DOHH2 (cell line): ENCODE data around the gene KCNK6.

ENCODE experiments used
- H3F3A ChIP-seq: fragments of 200-600 bp; sonication (generic), shearing (Covaris generic); 2 replicates; pipeline ENCODE4 v1.6.0; 2016; ENCODE audit warnings: antibody characterized with exemption, mild to moderate bottlenecking; ENCODE audit not compliant: control insufficient read depth, insufficient read depth
- H3K27ac ChIP-seq: fragments of 200-600 bp; sonication (generic); 2 replicates; pipeline ENCODE4 v1.5.1; 2014; ENCODE audit warnings: low read depth, mild to moderate bottlenecking, low read length, moderate library complexity
- H3K27me3 ChIP-seq: fragments of 200-600 bp; sonication (generic); 2 replicates; pipeline ENCODE4 v1.6.1; 2014; ENCODE audit warnings: mild to moderate bottlenecking, low read length, mixed read lengths; ENCODE audit not compliant: control insufficient read depth
- H3K36me3 ChIP-seq: fragments of 200-600 bp; sonication (generic); 2 replicates; pipeline ENCODE4 v1.6.1; 2014; ENCODE audit warnings: mild to moderate bottlenecking, low read length, moderate library complexity, mixed read lengths; ENCODE audit not compliant: control insufficient read depth
- H3K4me1 ChIP-seq: fragments of 200-600 bp; sonication (generic); 2 replicates; pipeline ENCODE4 v1.6.1; 2014; ENCODE audit warnings: mild to moderate bottlenecking, low read length, mixed read lengths; ENCODE audit not compliant: control insufficient read depth
- H3K4me2 ChIP-seq: fragments of 200-600 bp; sonication (generic); 2 replicates; pipeline ENCODE4 v1.6.0; 2014; ENCODE audit warnings: mild to moderate bottlenecking, low read length, moderate library complexity
- H3K4me3 ChIP-seq: fragments of 200-600 bp; sonication (generic); 2 replicates; pipeline ENCODE4 v1.5.1; 2014; ENCODE audit warnings: mild to moderate bottlenecking, low read length, mixed read lengths
- H3K79me2 ChIP-seq: fragments of 200-600 bp; sonication (generic); 2 replicates; pipeline ENCODE4 v1.6.1; 2014; ENCODE audit warnings: mild to moderate bottlenecking, low read length, mixed read lengths; ENCODE audit not compliant: control insufficient read depth
- H3K9me2 ChIP-seq: fragments of 200-600 bp; sonication (generic); replicated peaks from 2 replicates; pipeline ENCODE4 v1.6.1; 2014; ENCODE audit warnings: mild to moderate bottlenecking, low read length, mixed read lengths; ENCODE audit not compliant: control insufficient read depth
- H3K9me3 ChIP-seq: fragments of 200-600 bp; sonication (generic); 2 replicates; pipeline ENCODE4 v1.6.1; 2014; ENCODE audit warnings: antibody characterized with exemption, low read length, mixed read lengths; ENCODE audit not compliant: control insufficient read depth, insufficient read depth
- H4K20me1 ChIP-seq: fragments of 200-600 bp; sonication (generic); 2 replicates; pipeline ENCODE4 v1.6.0; 2014; ENCODE audit warnings: low read depth, mild to moderate bottlenecking, antibody characterized with exemption, low read length, moderate library complexity; ENCODE audit not compliant: control insufficient read depth, insufficient read depth
- EZH2phosphoT487 ChIP-seq: fragments of 200-600 bp; sonication (generic); IDR thresholded peaks from 2 replicates; pipeline ENCODE4 v1.6.1; 2017; ENCODE audit warnings: borderline replicate concordance, mild to moderate bottlenecking, antibody characterized with exemption, low read length, moderate library complexity, mixed read lengths
- TF ChIP-seq, protein P1 (sequence below): fragments of 200-600 bp; sonication (generic); IDR thresholded peaks from one replicate; pipeline ENCODE4 v1.5.1; 2014; ENCODE audit warnings: antibody characterized with exemption, mild to moderate bottlenecking, low read depth, low read length; ENCODE audit not compliant: poor library complexity, severe bottlenecking

KCNK6 gene

DNA sequence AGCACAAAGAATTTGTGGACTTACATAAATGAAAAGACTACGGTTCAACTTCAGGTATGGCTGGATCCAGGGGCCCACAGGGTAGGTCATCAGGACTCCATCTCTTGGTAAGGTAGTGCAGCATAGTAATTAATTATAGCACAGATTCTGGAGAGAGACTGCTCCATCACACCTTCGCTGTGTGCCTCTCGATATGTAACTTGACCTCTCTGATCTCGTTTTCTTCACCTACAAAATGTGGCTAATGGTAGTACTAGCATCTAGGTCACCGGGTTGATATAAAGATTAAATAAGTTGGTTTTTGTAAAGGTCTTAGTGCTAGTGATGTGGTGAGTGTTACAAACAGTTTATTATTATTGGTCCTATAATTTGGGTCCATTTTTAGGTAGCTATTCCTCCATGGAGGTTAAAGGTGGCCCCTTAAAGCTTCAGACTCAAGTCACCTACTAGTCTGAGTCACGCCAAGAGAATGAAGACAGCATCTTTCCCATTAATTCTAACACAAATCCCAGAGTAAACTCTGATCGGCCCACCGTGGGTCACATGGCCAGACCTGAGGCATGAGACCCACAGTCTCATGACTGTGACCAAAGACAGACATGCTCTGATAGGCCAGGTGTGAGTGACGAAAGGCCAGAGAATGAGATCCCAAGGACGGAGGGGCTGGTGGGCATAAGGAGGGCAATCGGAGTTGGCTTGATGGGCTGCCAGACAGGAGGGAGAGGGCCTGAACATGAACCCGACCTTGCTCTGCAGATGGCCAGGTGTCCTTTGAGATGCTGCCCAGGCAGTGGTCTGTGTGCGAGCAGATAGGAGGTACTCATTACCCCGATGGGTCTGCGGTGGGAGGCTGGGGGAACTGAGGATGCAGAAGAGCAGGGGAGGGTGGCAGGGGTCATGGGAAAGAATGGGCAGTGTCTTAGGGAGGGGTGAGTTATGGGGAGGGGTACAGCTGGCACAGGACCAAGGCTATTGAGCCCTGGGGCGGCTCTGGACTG lies 36.4 kb downstream of the KCNK6 start:
- Histone ChIP-seq H3K79me2 (no peaks in the 10 kb centered on the region), H3K36me3 (no peaks in the 10 kb centered on the region), H3F3A (no peaks in the 10 kb centered on the region), H3K27ac (no peak overlapping the region), H3K9me3 (no peaks in the 10 kb centered on the region), H3K4me1 (no peaks in the 10 kb centered on the region), H4K20me1 (no peaks in the 10 kb centered on the region), H3K4me3 (no peak overlapping the region), H3K27me3 (peaks cover 42% of the 10 kb centered on the region), H3K4me2 (no peak overlapping the region), H3K9me2 (no peaks in the 10 kb centered on the region)
- TF ChIP-seq EZH2phosphoT487, result no peak
- TF ChIP-seq, protein P1, sequence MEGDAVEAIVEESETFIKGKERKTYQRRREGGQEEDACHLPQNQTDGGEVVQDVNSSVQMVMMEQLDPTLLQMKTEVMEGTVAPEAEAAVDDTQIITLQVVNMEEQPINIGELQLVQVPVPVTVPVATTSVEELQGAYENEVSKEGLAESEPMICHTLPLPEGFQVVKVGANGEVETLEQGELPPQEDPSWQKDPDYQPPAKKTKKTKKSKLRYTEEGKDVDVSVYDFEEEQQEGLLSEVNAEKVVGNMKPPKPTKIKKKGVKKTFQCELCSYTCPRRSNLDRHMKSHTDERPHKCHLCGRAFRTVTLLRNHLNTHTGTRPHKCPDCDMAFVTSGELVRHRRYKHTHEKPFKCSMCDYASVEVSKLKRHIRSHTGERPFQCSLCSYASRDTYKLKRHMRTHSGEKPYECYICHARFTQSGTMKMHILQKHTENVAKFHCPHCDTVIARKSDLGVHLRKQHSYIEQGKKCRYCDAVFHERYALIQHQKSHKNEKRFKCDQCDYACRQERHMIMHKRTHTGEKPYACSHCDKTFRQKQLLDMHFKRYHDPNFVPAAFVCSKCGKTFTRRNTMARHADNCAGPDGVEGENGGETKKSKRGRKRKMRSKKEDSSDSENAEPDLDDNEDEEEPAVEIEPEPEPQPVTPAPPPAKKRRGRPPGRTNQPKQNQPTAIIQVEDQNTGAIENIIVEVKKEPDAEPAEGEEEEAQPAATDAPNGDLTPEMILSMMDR, result no peak

DNA sequence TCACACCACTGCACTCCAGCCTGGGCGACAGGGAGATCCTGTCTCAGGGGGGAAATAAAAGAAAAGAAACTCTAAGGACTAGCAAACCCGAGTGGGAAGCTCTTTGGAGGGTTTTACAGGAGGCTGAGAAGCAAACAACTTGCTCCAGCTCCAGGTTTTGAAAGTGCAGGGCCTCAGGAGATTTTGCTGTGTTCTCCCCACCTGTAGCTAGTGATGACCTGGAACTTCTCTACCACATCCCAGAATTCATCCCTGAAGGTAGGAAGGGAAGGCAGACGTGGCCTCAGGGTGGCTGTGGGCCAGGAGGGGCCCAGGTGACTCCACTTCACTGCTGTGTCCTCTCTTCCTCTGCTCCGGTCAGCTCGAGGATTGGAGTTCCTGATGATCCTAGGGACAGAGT lies 38.4 kb downstream of the KCNK6 start:
- no peaks in the 10 kb centered on the region for H3K9me3 ChIP-seq
- no peaks in the 10 kb centered on the region for H3K9me2 ChIP-seq
- no peaks in the 10 kb centered on the region for H3K36me3 ChIP-seq
- H3K79me2 ChIP-seq, result no peaks in the 10 kb centered on the region
- TF ChIP-seq, protein P1, result no peak
- no peak for TF ChIP-seq EZH2phosphoT487
- peaks cover 16% of the 10 kb centered on the region for H3K4me1 ChIP-seq
- no peak overlapping the region for H3K4me3 ChIP-seq
- peaks cover 49% of the 10 kb centered on the region for H3K27me3 ChIP-seq
- no peaks in the 10 kb centered on the region for H3F3A ChIP-seq
- no peaks in the 10 kb centered on the region for H4K20me1 ChIP-seq
- no peak overlapping the region for H3K4me2 ChIP-seq
- H3K27ac ChIP-seq, result no peak overlapping the region

DNA sequence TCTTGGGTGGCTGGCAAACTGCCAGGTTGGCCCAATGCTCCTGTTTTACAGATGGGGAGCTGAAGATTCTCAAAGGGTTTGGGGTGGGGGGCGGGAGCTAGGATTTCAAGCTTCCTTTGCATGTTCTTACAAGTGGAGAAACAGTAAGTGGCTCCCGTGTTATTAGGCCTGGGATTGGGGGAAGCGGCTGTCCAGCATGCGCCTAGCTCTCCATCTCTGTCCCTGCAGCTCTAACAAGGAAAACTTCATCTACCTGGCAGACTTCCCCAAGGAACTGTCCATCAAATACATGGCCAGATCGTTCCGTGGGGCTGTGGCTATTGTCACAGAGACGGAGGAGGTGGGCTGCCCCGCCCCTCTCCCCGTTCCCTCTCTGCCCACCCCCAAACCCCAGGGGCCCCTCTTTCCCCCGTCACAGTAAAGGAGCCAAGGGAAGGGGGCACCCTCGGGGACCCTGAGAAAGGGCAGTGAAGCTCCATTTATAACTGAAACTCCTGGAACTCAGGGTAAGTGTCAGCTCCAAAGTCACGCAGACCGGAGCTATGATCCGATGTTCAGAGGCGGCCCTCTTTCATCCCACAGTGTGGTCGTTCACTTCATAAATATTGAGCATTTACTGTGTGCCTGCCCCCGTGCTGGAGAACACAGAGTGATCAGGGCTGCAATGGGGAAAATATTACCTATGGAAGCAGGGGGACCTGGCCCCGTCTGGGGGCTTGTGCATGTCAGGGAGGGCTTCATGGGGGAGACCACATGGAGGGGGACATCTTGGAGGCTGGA lies 39.8 kb downstream of the KCNK6 start:
- Histone ChIP-seq H3K79me2 (no peaks in the 10 kb centered on the region), H3K36me3 (no peaks in the 10 kb centered on the region), H4K20me1 (no peaks in the 10 kb centered on the region), H3K27ac (no peak overlapping the region), H3F3A (no peaks in the 10 kb centered on the region), H3K4me2 (no peak overlapping the region), H3K4me3 (no peak overlapping the region), H3K27me3 (peaks cover 49% of the 10 kb centered on the region), H3K9me3 (no peaks in the 10 kb centered on the region), H3K4me1 (peaks cover 16% of the 10 kb centered on the region), H3K9me2 (no peaks in the 10 kb centered on the region)
- TF ChIP-seq, protein P1, result no peak
- TF ChIP-seq EZH2phosphoT487, result no peak
